Endothelial cell of hepatic sinusoid (primary cell): ENCODE measurements around the gene TPCN2.
"Not testable (repeated sequence)": the region's sequence is repeated elsewhere in the genome, so short reads cannot be mapped to it uniquely, and the experiment has no call there.

Source experiments
- in situ Hi-C: cut with HindIII; loops from 2 replicates; pipeline ENCODE4 v1.10.0; 2017; ENCODE audit warnings: low sequenced_read_pairs

TPCN2 gene

GRCh38 chr11:69123593-69124545, 75.1 kb downstream of the TPCN2 start:
- in situ Hi-C loops, result no loop called here

GRCh38 chr11:69125861-69126260, 77.1 kb downstream of the TPCN2 start:
- in situ Hi-C loops, result no loop called here

GRCh38 chr11:69126286-69126685, 77.6 kb downstream of the TPCN2 start:
- in situ Hi-C loops, result no loop called here

GRCh38 chr11:69127081-69127850, 78.5 kb downstream of the TPCN2 start:
- in situ Hi-C loops, result no loop called here

GRCh38 chr11:69127884-69128283, 79.2 kb downstream of the TPCN2 start:
- in situ Hi-C loops, result no loop called here

- in situ Hi-C loops, result no loop called here
Observed at GRCh38 chr11:69129053-69129452, 80.3 kb downstream of the TPCN2 start.

- in situ Hi-C loops, result no loop called here
Observed at GRCh38 chr11:69129647-69130046, 80.9 kb downstream of the TPCN2 start.

- in situ Hi-C loops, result no loop called here
Observed at GRCh38 chr11:69130654-69131053, 81.9 kb downstream of the TPCN2 start.

- in situ Hi-C loops, result no loop called here
Observed at GRCh38 chr11:69131121-69131566, 82.4 kb downstream of the TPCN2 start.

GRCh38 chr11:69131644-69132300, 83.0 kb downstream of the TPCN2 start:
- in situ Hi-C loops, result no loop called here

GRCh38 chr11:69132301-69132670, 83.6 kb downstream of the TPCN2 start:
- in situ Hi-C loops, result no loop called here

- in situ Hi-C loops, result no loop called here
Observed at GRCh38 chr11:69133251-69133650, 84.5 kb downstream of the TPCN2 start.

GRCh38 chr11:69134182-69134581, 85.5 kb downstream of the TPCN2 start:
- in situ Hi-C loops, result not testable (repeated sequence)

GRCh38 chr11:69134957-69135356, 86.2 kb downstream of the TPCN2 start:
- in situ Hi-C loops, result no loop called here

- in situ Hi-C loops, result no loop called here
Observed at GRCh38 chr11:69135420-69136363, 87.0 kb downstream of the TPCN2 start.

- in situ Hi-C loops, result no loop called here
Observed at GRCh38 chr11:69136471-69136870, 87.7 kb downstream of the TPCN2 start.

- in situ Hi-C loops, result no loop called here
Observed at GRCh38 chr11:69137151-69137844, 88.6 kb downstream of the TPCN2 start.

- in situ Hi-C loops, result no loop called here
Observed at GRCh38 chr11:69138265-69138664, 89.5 kb downstream of the TPCN2 start.

- in situ Hi-C loops, result not testable (repeated sequence)
Observed at GRCh38 chr11:69140161-69140560, 91.4 kb downstream of the TPCN2 start.

GRCh38 chr11:69140635-69141034, 91.9 kb downstream of the TPCN2 start:
- in situ Hi-C loops, result no loop called here
